HepG2 (cell line): ENCODE data around the gene EPO. TPM values are rescaled to one million over a fixed set of nuclear protein-coding genes. Genes with fewer than 3 reads are reported as not detected.
A peak's percentile ranks its signal among the peaks of the same experiment; 100 is the strongest.

Source experiments
- ADNP ChIP-seq: sonication (generic); formaldehyde crosslinking; IDR thresholded peaks from 2 replicates; pipeline ENCODE4 v1.4.0; 2020; ENCODE audit warnings: missing genetic modification reagents
- BCL6 ChIP-seq: IDR thresholded peaks from 2 replicates; pipeline ENCODE4 v1.6.1; 2016; ENCODE audit warnings: missing genetic modification reagents, missing compliant biosample characterization
- BORCS8-MEF2B ChIP-seq: sonication (generic); formaldehyde crosslinking; IDR thresholded peaks from 2 replicates; pipeline ENCODE4 v1.8.0; 2022; ENCODE audit warnings: mild to moderate bottlenecking, missing genetic modification reagents
- BRF2 ChIP-seq: sonication (generic); formaldehyde crosslinking; IDR thresholded peaks from 2 replicates; pipeline ENCODE4 v1.8.1; 2022; ENCODE audit warnings: mild to moderate bottlenecking, missing genetic modification reagents
- DPF2 ChIP-seq: sonication (generic); formaldehyde crosslinking; IDR thresholded peaks from 2 replicates; pipeline ENCODE4 v1.4.0; 2020; ENCODE audit warnings: mild to moderate bottlenecking, low read depth, missing genetic modification reagents, borderline replicate concordance
- FOXK1 ChIP-seq: sonication (generic); formaldehyde crosslinking; IDR thresholded peaks from 2 replicates; pipeline ENCODE4 v1.4.0; 2020; ENCODE audit warnings: low read depth, missing genetic modification reagents, borderline replicate concordance
- HCFC1 ChIP-seq: fragments of 150-350 bp; IDR thresholded peaks from 2 replicates; pipeline ENCODE4 v1.6.1; 2014; ENCODE audit warnings: low read depth, low read length
- HNF4G ChIP-seq, 2 experiments: sonication (generic) in 1 of 2; formaldehyde crosslinking in 1 of 2; IDR thresholded peaks; 2 replicates each; pipeline versions ENCODE4 v1.4.0 to v1.6.1; 2011 to 2020; ENCODE audit warnings: borderline replicate concordance in 2 of 2, low read depth in 2 of 2, mild to moderate bottlenecking in 2 of 2, low read length in 1 of 2, missing genetic modification reagents in 1 of 2, moderate library complexity in 1 of 2
- HOXA5 ChIP-seq: sonication (generic); formaldehyde crosslinking; IDR thresholded peaks from 2 replicates; pipeline ENCODE4 v1.4.0; 2020; ENCODE audit warnings: missing genetic modification reagents
- NFATC3 ChIP-seq: sonication (generic); formaldehyde crosslinking; IDR thresholded peaks from 2 replicates; pipeline ENCODE4 v1.5.1; 2020; ENCODE audit warnings: mild to moderate bottlenecking, missing genetic modification reagents
- NFYC ChIP-seq: IDR thresholded peaks from 2 replicates; pipeline ENCODE4 v1.6.1; 2016; ENCODE audit warnings: missing genetic modification reagents, missing compliant biosample characterization
- PAWR ChIP-seq: sonication (generic); formaldehyde crosslinking; IDR thresholded peaks from 2 replicates; pipeline ENCODE4 v1.4.0; 2020; ENCODE audit warnings: missing genetic modification reagents, mild to moderate bottlenecking, borderline replicate concordance
- RAD51 ChIP-seq: fragments of 450-650 bp; IDR thresholded peaks from 2 replicates; pipeline ENCODE4 v1.6.1; 2016; ENCODE audit warnings: borderline replicate concordance
- SMARCC2 ChIP-seq: fragments of 450-650 bp; IDR thresholded peaks from 2 replicates; pipeline ENCODE4 v1.6.1; 2017; ENCODE audit warnings: antibody characterized with exemption, mild to moderate bottlenecking
- SNRNP70 ChIP-seq: fragments of 200-400 bp; formaldehyde crosslinking; IDR thresholded peaks from 2 replicates; pipeline ENCODE4 v1.6.1; 2017; ENCODE audit warnings: mild to moderate bottlenecking, low read depth, low read length, moderate library complexity
- SSRP1 ChIP-seq: IDR thresholded peaks from 2 replicates; pipeline ENCODE4 v1.6.1; 2016; ENCODE audit warnings: control low read depth
- TERF1 ChIP-seq: sonication (generic); formaldehyde crosslinking; IDR thresholded peaks from 2 replicates; pipeline ENCODE4 v1.8.0; 2022; ENCODE audit warnings: mild to moderate bottlenecking, missing genetic modification reagents, moderate library complexity
- THRA ChIP-seq: sonication (generic); formaldehyde crosslinking; IDR thresholded peaks from 2 replicates; pipeline ENCODE4 v1.4.0; 2020; ENCODE audit warnings: missing genetic modification reagents, borderline replicate concordance
- ZBTB33 ChIP-seq: sonication (generic); formaldehyde crosslinking; IDR thresholded peaks from 2 replicates; pipeline ENCODE4 v1.4.0; 2020; ENCODE audit warnings: missing genetic modification reagents
- ZBTB38 ChIP-seq: sonication (generic); formaldehyde crosslinking; IDR thresholded peaks from 2 replicates; pipeline ENCODE4 v1.5.1; 2020; ENCODE audit warnings: mild to moderate bottlenecking, missing genetic modification reagents
- ZNF225 ChIP-seq: sonication (generic); formaldehyde crosslinking; IDR thresholded peaks from 2 replicates; pipeline ENCODE4 v1.4.0; 2020; ENCODE audit warnings: mild to moderate bottlenecking, missing genetic modification reagents
- ZNF274 ChIP-seq: sonication (generic); formaldehyde crosslinking; IDR thresholded peaks from 2 replicates; pipeline ENCODE4 v1.5.1; 2020; ENCODE audit warnings: mild to moderate bottlenecking, missing genetic modification reagents
- ZNF34 ChIP-seq: sonication (generic); formaldehyde crosslinking; IDR thresholded peaks from 2 replicates; pipeline ENCODE4 v1.4.0; 2020; ENCODE audit warnings: mild to moderate bottlenecking, missing genetic modification reagents, borderline replicate concordance
- ZNF576 ChIP-seq: sonication (generic); formaldehyde crosslinking; IDR thresholded peaks from 2 replicates; pipeline ENCODE4 v1.4.0; 2020; ENCODE audit warnings: mild to moderate bottlenecking, missing genetic modification reagents
- polyA plus RNA-seq, 8 experiments: library from polyadenylated mRNA; depleted of rRNA in 3 of 8; stranded (reverse) in 7 of 8; unstranded in 1 of 8; fragments of >200 nt; fragmentation: Illumina TruSeq in 4 of 8; extraction: Trizol in 4 of 8; gene quantifications; 2 replicates each; pipeline versions ENCODE4 v1.2.1 to v1.2.3, GENCODE V29; 2011 to 2016; ENCODE audit warnings: low read depth in 4 of 8, missing spikeins in 1 of 8, mixed read lengths in 1 of 8; ENCODE audit not compliant: insufficient read depth in 1 of 8
- total RNA-seq, 5 experiments: library from RNA; depleted of rRNA; stranded (reverse); fragments of >200 nt; fragmentation: Illumina TruSeq; extraction: Trizol; gene quantifications; 2 replicates each; pipeline ENCODE4 v1.2.3, GENCODE V29; 2016; ENCODE audit warnings: low read depth in 1 of 5

Gene EPO
- total and polyA plus RNA-seq, 2 of the 13 experiments (the other 11 are each of a cell fraction or from before 2014, with no cell fraction given) = 10.3 to 25.7 TPM

- TF ChIP-seq BRF2 (CRISPR knock-in tag) (no peak), BCL6 (CRISPR knock-in tag) (no peak), PAWR (CRISPR knock-in tag) (no peak), SMARCC2 (no peak), SNRNP70 (no peak), HNF4G (IDR thresholded peaks at IDR 0.05; ENCODE audit: borderline replicate concordance, low read depth, low read length) (no peak), HNF4G (CRISPR knock-in tag; IDR thresholded peaks at IDR 0.05; ENCODE audit: borderline replicate concordance, low read depth) (no peak), HCFC1 (no peak), ZBTB33 (CRISPR knock-in tag) (peak; percentile 48; the same call in 1 of the 2 replicates), ZBTB38 (CRISPR knock-in tag) (peak; percentile 45; the same call in 1 of the 2 replicates), THRA (CRISPR knock-in tag) (no peak), ADNP (no peak), ZNF576 (CRISPR knock-in tag) (no peak), SSRP1 (CRISPR knock-in tag) (no peak), ZNF225 (no peak), BORCS8-MEF2B (CRISPR knock-in tag) (no peak), HOXA5 (CRISPR knock-in tag) (no peak), ZNF34 (0 out of 2 replicates have a peak, but pooled peaks have one; percentile 46), ZNF274 (CRISPR knock-in tag) (no peak), TERF1 (CRISPR knock-in tag) (no peak), FOXK1 (CRISPR knock-in tag) (no peak), NFATC3 (CRISPR knock-in tag) (no peak), DPF2 (CRISPR knock-in tag) (no peak), RAD51 (no peak), NFYC (CRISPR knock-in tag) (no peak)
Observed at GRCh38 chr7:100691676-100692577, 28.3 kb upstream of the EPO start (continued).
